Measurements from ENCODE around the gene PPP2R5E. TPM values are rescaled to one million over a fixed set of nuclear protein-coding genes. Genes with fewer than 3 reads are reported as not detected.

The PPP2R5E gene
- total RNA-seq, 2 donors from 2014 or later, result 17.3 to 18.7 TPM

DNA sequence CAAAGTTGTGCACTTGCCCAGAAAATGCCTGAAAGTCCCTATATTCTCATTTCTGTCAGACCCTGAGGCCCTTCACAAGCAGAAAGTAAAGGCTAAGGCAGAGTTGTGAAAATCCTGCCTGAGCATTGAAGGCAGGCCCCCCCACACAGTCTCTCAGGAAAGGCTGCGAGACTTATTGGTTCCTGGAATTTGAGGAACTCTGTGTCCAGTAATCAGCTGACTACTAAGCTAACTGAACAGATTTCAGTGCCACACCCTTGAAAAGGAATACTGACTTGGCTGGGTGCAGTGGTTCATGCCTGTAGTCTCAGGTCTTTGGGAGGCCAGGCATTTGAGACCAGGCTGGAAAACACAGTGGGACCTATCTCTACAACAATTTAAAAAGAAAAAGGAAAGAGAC is 21.1 kb upstream of the PPP2R5E start:
- Histone ChIP-seq H3K36me3 (no peaks in the 10 kb centered on the region), H3K27ac (no peak overlapping the region), H3K4me1 (no peaks in the 10 kb centered on the region), H3K9me3 (no peaks in the 10 kb centered on the region), H3K27me3 (no peaks in the 10 kb centered on the region), H3K4me3 (no peak overlapping the region)
- TF ChIP-seq, protein P1, sequence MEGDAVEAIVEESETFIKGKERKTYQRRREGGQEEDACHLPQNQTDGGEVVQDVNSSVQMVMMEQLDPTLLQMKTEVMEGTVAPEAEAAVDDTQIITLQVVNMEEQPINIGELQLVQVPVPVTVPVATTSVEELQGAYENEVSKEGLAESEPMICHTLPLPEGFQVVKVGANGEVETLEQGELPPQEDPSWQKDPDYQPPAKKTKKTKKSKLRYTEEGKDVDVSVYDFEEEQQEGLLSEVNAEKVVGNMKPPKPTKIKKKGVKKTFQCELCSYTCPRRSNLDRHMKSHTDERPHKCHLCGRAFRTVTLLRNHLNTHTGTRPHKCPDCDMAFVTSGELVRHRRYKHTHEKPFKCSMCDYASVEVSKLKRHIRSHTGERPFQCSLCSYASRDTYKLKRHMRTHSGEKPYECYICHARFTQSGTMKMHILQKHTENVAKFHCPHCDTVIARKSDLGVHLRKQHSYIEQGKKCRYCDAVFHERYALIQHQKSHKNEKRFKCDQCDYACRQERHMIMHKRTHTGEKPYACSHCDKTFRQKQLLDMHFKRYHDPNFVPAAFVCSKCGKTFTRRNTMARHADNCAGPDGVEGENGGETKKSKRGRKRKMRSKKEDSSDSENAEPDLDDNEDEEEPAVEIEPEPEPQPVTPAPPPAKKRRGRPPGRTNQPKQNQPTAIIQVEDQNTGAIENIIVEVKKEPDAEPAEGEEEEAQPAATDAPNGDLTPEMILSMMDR (IDR thresholded peaks at IDR 0.05), result no peak
- no peak for DNase-seq (ENCODE audit: low spot score)

DNA sequence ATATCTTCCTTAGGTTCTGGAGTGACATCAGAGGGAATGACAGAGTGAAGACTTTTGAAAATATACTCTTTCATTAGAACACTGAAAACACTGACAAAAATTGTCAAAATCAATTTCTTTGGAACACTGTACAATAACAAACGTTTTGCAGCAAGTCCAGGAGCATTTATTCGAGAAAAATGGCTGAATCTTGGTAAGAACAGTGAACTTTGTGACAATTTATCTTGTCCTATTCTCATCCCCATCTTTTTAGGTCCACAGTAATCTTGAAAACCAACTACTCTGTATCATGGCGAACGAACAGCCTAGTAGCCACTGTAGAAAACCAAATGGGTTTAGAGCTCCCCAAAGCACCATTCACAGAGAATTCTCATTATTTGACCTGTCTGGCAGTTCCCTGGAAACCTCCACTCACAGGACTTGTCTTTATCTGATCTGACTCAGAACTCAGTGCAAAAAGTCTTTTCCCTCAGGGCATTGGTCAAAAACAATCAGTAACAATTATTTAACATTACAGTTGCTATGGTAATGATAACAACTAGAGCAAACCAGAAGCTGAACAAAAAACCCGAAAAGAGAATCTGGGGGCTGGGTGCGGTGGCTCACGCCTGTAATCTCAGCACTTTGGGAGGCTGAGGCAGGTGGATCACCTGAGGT is 20.3 kb upstream of the PPP2R5E start:
- Histone ChIP-seq H3K4me3 (no peak overlapping the region), H3K36me3 (no peaks in the 10 kb centered on the region), H3K27ac (no peak overlapping the region), H3K27me3 (no peaks in the 10 kb centered on the region), H3K9me3 (no peaks in the 10 kb centered on the region), H3K4me1 (no peaks in the 10 kb centered on the region)
- TF ChIP-seq, protein P1 (IDR thresholded peaks at IDR 0.05), result no peak
- no peak for DNase-seq (ENCODE audit: low spot score)

DNA sequence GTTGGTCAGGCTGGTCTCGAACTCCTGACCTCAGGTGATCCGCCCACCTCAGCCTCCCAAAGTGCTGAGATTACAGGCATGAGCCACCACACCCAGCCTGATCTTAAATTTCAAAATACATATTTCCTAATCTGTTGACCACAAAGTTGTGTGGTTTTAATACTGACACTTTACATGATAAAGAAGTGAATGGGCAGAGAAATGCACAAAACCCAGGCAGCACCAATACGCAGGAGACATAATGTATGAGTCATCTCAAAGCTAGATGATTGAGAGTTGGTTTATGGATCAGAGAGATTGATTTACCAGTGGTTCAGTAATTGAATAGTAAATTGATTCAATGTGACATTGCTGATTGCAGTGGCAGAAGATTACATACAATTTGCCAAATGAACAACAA is 19.2 kb upstream of the PPP2R5E start:
- H3K27me3 ChIP-seq, result no peaks in the 10 kb centered on the region
- TF ChIP-seq, protein P1 (IDR thresholded peaks at IDR 0.05), result no peak
- H3K27ac ChIP-seq, result no peak overlapping the region
- no peaks in the 10 kb centered on the region for H3K36me3 ChIP-seq
- no peaks in the 10 kb centered on the region for H3K4me1 ChIP-seq
- no peak overlapping the region for H3K4me3 ChIP-seq
- no peaks in the 10 kb centered on the region for H3K9me3 ChIP-seq
- DNase-seq (ENCODE audit: low spot score), result no peak

DNA sequence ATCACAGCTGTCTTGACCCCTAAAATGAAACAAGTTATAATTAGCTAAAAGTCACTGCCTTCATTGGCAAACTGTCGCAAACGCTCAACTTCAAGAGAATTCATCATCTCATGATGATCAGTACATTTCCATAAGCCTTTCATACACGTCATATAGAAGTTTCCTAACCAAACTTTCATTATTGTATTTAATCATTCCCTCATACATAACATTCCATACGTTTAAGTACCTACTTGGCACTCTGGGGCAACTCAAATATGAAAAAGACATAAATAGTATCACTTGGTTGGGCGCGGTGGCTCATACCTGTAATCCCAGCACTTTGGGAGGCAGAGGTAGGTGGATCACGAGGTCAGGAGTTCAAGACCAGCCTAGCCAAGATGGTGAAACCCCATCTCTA is 12.4 kb upstream of the PPP2R5E start:
- Histone ChIP-seq H3K9me3 (no peaks in the 10 kb centered on the region), H3K27ac (no peak overlapping the region), H3K4me3 (no peak overlapping the region), H3K4me1 (no peaks in the 10 kb centered on the region), H3K27me3 (no peaks in the 10 kb centered on the region), H3K36me3 (no peaks in the 10 kb centered on the region)
- DNase-seq (ENCODE audit: low spot score), result no peak
- TF ChIP-seq, protein P1 (IDR thresholded peaks at IDR 0.05), result no peak

DNA sequence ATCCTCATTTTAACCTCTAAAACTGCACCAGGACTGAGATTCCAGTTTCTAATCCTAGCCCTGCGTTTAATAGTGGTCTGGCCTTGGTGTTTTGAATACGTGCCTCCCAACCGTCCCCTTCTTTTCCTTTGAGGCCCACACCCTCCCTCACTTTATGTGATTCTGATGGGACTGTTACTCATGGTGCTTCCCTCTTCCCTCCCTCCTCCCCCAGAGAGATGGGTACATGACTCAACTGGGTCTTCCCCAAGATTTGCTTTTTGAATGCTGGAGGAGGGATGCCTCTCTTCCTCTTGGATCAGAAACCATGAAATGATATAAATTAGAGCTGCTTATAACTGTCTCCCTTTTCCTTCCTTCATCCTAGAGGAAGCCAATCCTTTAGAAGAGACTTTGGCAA is 8.2 kb upstream of the PPP2R5E start:
- H3K4me1 ChIP-seq, result no peaks in the 10 kb centered on the region
- H3K4me3 ChIP-seq, result no peak overlapping the region
- no peaks in the 10 kb centered on the region for H3K9me3 ChIP-seq
- no peak overlapping the region for H3K27ac ChIP-seq
- H3K27me3 ChIP-seq, result no peaks in the 10 kb centered on the region
- TF ChIP-seq, protein P1 (IDR thresholded peaks at IDR 0.05), result no peak
- DNase-seq (ENCODE audit: low spot score), result no peak
- no peaks in the 10 kb centered on the region for H3K36me3 ChIP-seq

DNA sequence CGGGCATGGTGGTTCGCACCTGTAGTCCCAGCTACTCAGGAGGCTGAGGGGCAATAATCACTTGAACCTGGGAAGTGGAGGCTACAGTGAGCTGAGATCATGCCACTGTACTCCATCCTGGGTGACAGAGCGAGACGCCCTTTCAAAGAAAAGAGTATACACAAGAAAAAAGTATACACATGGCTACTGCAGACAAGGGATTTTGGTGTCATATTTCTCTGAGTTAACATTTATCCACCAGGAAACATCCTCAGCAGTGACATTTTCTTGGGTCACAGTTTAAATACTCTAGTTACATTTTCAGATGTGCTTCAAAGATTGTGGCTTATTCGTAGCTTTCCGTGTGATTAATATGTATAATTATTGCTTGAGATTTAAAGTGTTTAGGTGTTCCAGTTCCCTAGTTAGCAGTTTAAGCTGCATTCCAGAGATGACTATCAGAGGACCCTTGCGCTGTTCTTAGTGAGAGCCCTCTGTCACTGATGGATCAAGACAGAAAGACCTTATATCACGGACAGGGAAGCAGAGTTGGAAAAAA is 4.7 kb upstream of the PPP2R5E start:
- Histone ChIP-seq H3K27me3 (no peaks in the 10 kb centered on the region), H3K4me1 (peaks cover 0 to 9% of the 10 kb centered on the region in 2 donors), H3K27ac (no peak overlapping the region), H3K9me3 (no peaks in the 10 kb centered on the region), H3K36me3 (no peaks in the 10 kb centered on the region), H3K4me3 (no peak overlapping the region)
- no peak for DNase-seq (ENCODE audit: low spot score)
- TF ChIP-seq, protein P1 (IDR thresholded peaks at IDR 0.05), result no peak
